Muscle of back (tissue), 11 donors: Measurements from ENCODE around the gene AP1M2. TPM values are rescaled to one million over a fixed set of nuclear protein-coding genes. Genes with fewer than 3 reads are reported as not detected.
"Not testable (repeated sequence)": the region's sequence is repeated elsewhere in the genome, so short reads cannot be mapped to it uniquely, and the experiment has no call there.

Source experiments
- DNase-seq, 3 donors: peaks; one replicate each; pipeline versions ENCODE4 v3.0.0 to v3.0.0-alpha.2; 2013
- polyA plus RNA-seq, 10 donors: library from polyadenylated mRNA; unstranded; fragments of 120-200 nt; gene quantifications; one replicate each; pipeline ENCODE4 v1.2.1, GENCODE V29; 2013; ENCODE audit not compliant: insufficient read length in 10 of 10

AP1M2 gene
- polyA plus RNA-seq, 10 donors = 0.23 to 2.9 (median 0.43) TPM; not detected in 4

DNA sequence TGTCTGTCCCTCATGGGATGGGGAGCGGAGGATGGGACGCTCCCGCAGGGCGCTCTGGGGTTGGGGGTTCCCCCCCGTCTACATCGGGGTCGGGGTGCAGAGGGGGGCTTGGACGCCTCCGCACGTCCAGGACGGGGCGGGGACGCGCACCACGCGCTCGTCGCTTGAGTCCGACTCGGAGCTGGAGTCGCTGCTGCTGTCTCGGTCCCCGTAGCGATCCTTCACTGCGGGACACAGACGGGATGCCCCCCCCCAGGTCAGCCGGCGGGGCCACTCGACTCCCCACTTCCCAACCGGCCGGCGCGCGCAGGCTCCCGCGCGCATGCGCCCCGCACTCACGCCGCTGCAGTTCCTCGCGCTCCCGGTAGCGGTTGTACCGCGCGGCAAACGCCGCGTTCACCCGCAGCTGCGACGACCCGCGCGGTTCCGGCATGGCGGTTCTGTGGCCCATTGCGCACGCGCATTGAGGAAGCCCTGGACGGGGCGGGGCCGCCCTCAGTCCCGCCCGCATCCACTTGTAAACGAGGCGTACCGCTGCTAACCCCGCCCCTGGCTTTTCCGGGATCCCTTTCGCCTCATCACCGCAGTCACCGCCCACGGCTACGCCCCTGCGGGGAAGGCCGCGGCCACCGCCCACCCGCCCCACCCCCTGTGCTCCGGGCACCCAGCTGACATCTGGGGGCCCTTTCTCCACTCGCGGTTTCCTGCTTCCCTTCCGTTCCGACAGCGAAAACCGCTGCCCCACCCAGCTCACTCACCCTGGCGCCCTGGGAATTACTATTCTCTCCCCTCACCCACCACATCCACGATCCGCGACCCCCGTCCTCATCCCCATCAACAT is 21.3 kb downstream of the AP1M2 start, which contains the start of gene KRI1:
Gene KRI1 (minus strand): TSS at position 444 of the 841 bp plus-strand sequence. CDS start 11 bp downstream, at position 433.
- peak; percentile 97 to 99 (median 98) for DNase-seq

- DNase-seq = peak in 2 of 3 donors; percentile 42 to 71
Measured at GRCh38 chr19:10565028-10565566, 22.0 kb downstream of the AP1M2 start.

- no peak for DNase-seq
Measured at GRCh38 chr19:10562609-10563008, 24.5 kb downstream of the AP1M2 start.

- DNase-seq = no peak
Measured at GRCh38 chr19:10560154-10560553, 27.0 kb downstream of the AP1M2 start.

GRCh38 chr19:10557603-10558197 is 29.4 kb downstream of the AP1M2 start:
- DNase-seq = no peak

- no peak for DNase-seq
Measured at GRCh38 chr19:10555610-10555973, 31.5 kb downstream of the AP1M2 start.

- DNase-seq = no peak
Measured at GRCh38 chr19:10554760-10555609, 32.1 kb downstream of the AP1M2 start.

DNA sequence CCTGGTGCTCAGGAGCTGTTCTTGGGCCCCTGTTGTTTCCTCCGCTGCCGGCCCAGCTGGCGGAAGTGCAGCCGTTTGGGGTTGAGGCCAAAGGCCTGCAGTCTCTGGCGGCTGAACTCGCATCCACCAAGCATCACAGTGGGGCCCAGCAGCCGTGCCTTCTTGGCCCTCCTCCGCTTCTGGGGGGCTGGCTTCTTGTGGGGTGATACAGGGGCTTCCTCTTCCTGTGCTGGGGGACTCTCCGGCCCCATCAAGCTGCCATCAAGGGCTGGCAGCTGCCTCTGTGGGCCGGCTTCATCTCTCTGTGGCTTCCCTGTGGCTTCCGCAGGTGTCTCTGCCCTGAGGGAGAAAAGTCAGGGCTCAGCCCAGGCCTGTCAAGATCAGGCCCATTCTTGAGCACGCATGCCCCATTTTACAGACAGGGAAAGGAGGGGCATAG is 33.1 kb downstream of the AP1M2 start:
- DNase-seq = peak in 2 of 3 donors; percentile 32 to 64

DNA sequence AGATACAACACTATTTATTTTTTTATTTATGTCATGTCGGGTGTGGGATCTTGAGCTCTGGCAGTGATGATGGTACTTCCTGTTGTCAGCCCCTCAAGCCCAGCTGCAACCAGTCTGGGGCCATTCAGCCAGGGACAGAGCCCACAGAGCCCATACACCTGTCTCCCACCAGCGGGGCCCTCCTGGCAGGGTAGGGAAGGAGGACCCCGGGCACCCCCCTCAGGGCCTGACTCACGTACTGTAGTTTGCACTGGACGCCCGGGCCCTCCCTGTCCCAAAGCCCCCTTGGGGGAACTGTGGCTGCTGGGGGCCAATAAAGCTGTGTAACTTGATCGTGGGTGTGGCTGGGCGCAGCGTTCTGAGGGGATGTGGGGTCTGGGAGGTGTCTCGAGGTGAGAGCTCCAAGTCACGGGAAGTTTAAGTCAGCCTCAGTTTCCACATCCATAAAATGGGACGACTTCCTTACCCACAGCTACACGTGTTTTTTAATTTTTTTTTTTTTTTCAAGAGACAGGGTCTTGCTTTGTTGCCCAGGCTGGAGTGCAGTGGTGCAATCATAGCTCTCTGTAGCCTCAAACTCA is 33.9 kb downstream of the AP1M2 start:
- DNase-seq = no peak

DNA sequence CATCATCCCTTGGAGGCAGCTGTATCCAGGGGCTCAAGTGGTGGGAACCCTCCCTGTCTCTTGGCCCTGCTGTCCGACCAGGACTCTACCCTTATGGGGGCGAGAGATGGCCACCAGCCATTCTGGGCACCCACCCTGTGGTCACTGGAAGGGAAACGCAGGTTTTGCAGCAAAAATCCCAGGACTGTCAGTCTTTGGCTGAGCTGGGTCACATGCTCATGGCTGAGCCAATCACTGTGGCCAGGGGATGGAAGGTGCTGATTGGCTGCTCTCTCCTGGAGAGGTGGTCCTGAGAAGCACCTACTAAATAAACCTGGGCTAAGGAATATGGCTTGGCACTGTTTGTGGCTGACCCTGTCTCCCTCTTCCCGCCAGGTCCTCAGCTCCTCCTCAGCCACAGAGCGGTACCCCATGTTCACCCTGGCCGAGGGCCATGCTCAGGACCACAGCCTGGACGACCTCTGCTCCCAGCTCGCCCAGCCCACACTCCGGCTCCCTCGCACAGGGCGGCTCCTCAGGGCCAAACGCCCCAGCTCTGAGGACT is 34.5 kb downstream of the AP1M2 start:
- no peak for DNase-seq

DNA sequence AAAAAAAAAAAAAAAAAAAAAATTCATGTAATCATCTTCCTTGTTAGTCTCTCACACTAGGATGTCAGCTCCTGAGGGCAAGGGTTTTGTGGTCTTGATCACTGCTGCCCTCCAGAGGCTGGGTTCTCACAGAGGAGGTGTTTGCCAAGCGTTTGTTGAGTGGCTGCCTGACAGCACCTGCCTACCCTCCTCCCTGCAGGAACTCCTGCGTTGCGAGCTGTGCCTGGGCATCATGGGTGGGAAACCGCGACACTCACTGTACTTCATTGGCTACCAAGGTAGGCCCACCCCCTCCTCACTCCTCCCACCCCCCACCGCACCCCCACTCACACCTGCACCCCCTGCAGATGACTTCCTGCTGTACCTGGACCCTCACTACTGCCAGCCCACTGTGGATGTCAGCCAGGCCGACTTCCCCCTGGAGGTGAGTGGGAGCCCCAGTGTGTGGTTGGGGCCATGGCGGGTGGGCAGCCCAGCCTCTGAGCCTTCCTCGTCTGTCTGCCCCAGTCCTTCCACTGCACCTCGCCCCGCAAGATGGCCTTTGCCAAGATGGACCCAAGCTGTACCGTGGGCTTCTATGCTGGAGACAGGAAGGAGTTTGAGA is 35.3 kb downstream of the AP1M2 start:
- no peak for DNase-seq

GRCh38 chr19:10551006-10551405 is 36.1 kb downstream of the AP1M2 start:
- DNase-seq = not testable (repeated sequence)

GRCh38 chr19:10550336-10550735 is 36.8 kb downstream of the AP1M2 start:
- DNase-seq = no peak

- DNase-seq = no peak
Measured at GRCh38 chr19:10549733-10550132, 37.4 kb downstream of the AP1M2 start.

GRCh38 chr19:10548746-10549276 is 38.3 kb downstream of the AP1M2 start:
- DNase-seq = no peak

- DNase-seq = no peak
Measured at GRCh38 chr19:10546817-10547216, 40.3 kb downstream of the AP1M2 start.

DNA sequence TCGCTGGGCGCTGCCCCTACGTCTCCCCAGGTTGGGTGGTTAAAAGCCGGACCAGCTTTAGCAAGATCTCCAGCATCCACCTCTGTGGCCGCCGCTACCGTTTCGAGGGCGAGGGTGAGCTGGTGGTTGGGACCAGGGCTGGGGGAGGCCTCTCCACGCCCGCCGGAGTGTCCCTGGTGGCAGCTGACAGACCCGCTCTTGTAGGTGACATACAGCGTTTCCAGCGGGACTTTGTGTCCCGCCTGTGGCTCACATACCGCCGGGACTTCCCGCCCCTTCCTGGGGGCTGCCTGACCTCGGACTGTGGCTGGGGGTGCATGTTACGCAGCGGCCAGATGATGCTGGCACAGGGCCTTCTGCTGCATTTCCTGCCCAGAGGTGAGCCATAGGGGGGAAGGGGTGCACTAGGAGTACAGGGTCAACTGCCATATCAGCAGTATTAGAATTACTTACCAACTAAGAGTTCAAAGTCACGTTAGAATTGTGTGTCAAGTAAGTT is 42.3 kb downstream of the AP1M2 start:
- DNase-seq = no peak

- peak in 1 of 3 donors; percentile 36 for DNase-seq
Measured at GRCh38 chr19:10544242-10544752, 42.8 kb downstream of the AP1M2 start.

DNA sequence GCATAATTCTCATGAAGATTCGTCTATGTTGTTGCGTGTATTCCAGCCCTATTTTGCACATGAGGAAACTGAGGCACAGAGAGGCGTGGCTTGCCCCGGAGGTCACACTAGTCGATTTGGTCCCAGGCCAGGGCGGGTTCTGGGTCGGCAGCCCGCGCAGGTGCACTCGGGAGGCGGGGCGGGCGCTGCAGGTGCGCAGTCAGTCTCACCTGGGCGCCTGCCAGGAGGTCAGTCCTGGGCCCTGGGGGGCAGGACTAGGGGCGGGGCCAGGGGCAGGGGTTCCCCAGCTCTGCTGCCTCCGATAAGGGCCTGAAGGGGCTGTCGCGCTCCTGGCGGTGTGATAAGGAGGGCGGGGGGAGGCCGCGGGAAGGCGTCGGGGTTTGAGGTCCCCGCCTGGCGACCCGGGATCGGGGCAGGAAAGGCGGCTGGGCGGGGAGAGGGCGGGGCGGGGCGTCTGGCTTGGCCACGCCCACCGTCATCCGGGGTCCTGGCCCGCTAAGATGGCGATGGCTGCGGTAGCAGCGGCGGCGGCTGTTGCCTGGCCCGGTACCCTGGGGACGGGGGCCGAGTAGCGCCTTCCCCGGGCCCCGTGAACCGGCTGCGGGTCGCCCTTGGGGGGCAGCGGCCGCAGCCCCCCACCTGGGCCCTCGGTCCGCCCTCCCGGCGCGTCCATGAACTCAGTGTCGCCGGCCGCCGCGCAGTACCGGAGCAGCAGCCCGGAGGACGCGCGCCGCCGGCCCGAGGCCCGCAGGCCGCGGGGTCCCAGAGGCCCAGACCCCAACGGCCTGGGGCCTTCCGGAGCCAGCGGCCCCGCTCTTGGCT is 43.5 kb downstream of the AP1M2 start, which contains the start of gene ATG4D:
Gene ATG4D (plus strand): TSS at position 485 of the 822 bp plus-strand sequence. CDS start 187 bp downstream, at position 672.
- peak; percentile 60 to 90 (median 75) for DNase-seq
